GM10248 (cell line): Measurements from ENCODE around the gene AIPL1.

ENCODE experiments used
- CTCF ChIA-PET: fragments of 300-600 bp; sonication (Branson Sonifier 250); formaldehyde crosslinking; extraction: SDS; loops from one replicate; lab custom pipeline; 2021; ENCODE audit warnings: antibody characterized with exemption; lab: Yijun Ruan, JAX
- POLR2A ChIA-PET: fragments of 350-650 bp; sonication (Branson Sonifier 250); formaldehyde crosslinking; extraction: SDS; loops from one replicate; lab custom pipeline; 2020; ENCODE audit warnings: antibody characterized with exemption; lab: Yijun Ruan, JAX
- DNase-seq: peaks from one replicate; pipeline ENCODE4 v3.0.0; 2012; ENCODE audit errors: extremely low spot score
- CTCF ChIP-seq: IDR thresholded peaks from 2 replicates; pipeline ENCODE4 v1.5.1; 2012; ENCODE audit warnings: mild to moderate bottlenecking, low read depth; ENCODE audit errors: extremely low read depth, missing control alignments, control extremely low read depth

AIPL1 gene

GRCh38 chr17:6374271-6374691 lies 60.6 kb downstream of the AIPL1 start:
- ChIA-PET POLR2A (no interaction called here), CTCF (no interaction called here)
- no peak for TF ChIP-seq CTCF
- DNase-seq, result no peak
